Activated CD4-positive, alpha-beta T cell treated with anti-CD3 and anti-CD28 coated beads, Interleukin-2, amount 50 U/mL, for 4 hours (primary cell): ENCODE results near the gene HLA-DRA.

Source experiments
- DNase-seq, 2 experiments: peaks; one replicate each; pipeline ENCODE4 v3.0.0-alpha.2; 2020

The HLA-DRA gene

GRCh38 chr6:32439602-32440214 lies at the start of gene HLA-DRA:
Gene HLA-DRA (plus strand): TSS chr6:32439887. CDS start chr6:32439951, 64 bp downstream.
- no peak for DNase-seq

- DNase-seq = no peak
Observed at GRCh38 chr6:32391505-32391904, 48.2 kb upstream of the HLA-DRA start.

- DNase-seq = no peak
Observed at GRCh38 chr6:32393665-32394420, 45.8 kb upstream of the HLA-DRA start.

GRCh38 chr6:32396028-32396427 lies 43.7 kb upstream of the HLA-DRA start:
- DNase-seq = no peak

GRCh38 chr6:32397252-32397920 lies 42.3 kb upstream of the HLA-DRA start:
- DNase-seq = no peak

- no peak for DNase-seq
Observed at GRCh38 chr6:32401284-32401963, 38.3 kb upstream of the HLA-DRA start.

GRCh38 chr6:32402812-32403211 lies 36.9 kb upstream of the HLA-DRA start:
- DNase-seq = no peak

- DNase-seq = no peak
Observed at GRCh38 chr6:32405656-32406055, 34.0 kb upstream of the HLA-DRA start.

- DNase-seq = no peak
Observed at GRCh38 chr6:32406197-32406596, 33.5 kb upstream of the HLA-DRA start.

- DNase-seq = no peak
Observed at GRCh38 chr6:32406857-32407256, 32.8 kb upstream of the HLA-DRA start, which contains the start of gene BTNL2. Gene BTNL2 (minus strand): TSS chr6:32407181. CDS start chr6:32407123, 58 bp downstream.

GRCh38 chr6:32410906-32411305 lies 28.8 kb upstream of the HLA-DRA start:
- no peak for DNase-seq

- no peak for DNase-seq
Observed at GRCh38 chr6:32411566-32412327, 27.9 kb upstream of the HLA-DRA start.

- DNase-seq = peak; percentile 81 to 87
Observed at GRCh38 chr6:32413427-32414047, 26.1 kb upstream of the HLA-DRA start.

- DNase-seq = peak; percentile 69 to 76
Observed at GRCh38 chr6:32415521-32416019, 24.1 kb upstream of the HLA-DRA start.

GRCh38 chr6:32416036-32416435 lies 23.7 kb upstream of the HLA-DRA start:
- DNase-seq = no peak

GRCh38 chr6:32424589-32425300 lies 14.9 kb upstream of the HLA-DRA start:
- no peak for DNase-seq

- DNase-seq = no peak
Observed at GRCh38 chr6:32426338-32426737, 13.3 kb upstream of the HLA-DRA start.

GRCh38 chr6:32427218-32427617 lies 12.5 kb upstream of the HLA-DRA start:
- DNase-seq = no peak

GRCh38 chr6:32427934-32428474 lies 11.7 kb upstream of the HLA-DRA start:
- no peak for DNase-seq

GRCh38 chr6:32430179-32430578 lies 9.5 kb upstream of the HLA-DRA start:
- no peak for DNase-seq

- no peak for DNase-seq
Observed at GRCh38 chr6:32431142-32431541, 8.5 kb upstream of the HLA-DRA start.
